ENCODE data around the gene USP48. TPM values are rescaled to one million over a fixed set of nuclear protein-coding genes. Genes with fewer than 3 reads are reported as not detected.

USP48 gene
- total and polyA plus RNA-seq, 12 donors: 13.8 to 45.0 (median 36.1) TPM

DNA sequence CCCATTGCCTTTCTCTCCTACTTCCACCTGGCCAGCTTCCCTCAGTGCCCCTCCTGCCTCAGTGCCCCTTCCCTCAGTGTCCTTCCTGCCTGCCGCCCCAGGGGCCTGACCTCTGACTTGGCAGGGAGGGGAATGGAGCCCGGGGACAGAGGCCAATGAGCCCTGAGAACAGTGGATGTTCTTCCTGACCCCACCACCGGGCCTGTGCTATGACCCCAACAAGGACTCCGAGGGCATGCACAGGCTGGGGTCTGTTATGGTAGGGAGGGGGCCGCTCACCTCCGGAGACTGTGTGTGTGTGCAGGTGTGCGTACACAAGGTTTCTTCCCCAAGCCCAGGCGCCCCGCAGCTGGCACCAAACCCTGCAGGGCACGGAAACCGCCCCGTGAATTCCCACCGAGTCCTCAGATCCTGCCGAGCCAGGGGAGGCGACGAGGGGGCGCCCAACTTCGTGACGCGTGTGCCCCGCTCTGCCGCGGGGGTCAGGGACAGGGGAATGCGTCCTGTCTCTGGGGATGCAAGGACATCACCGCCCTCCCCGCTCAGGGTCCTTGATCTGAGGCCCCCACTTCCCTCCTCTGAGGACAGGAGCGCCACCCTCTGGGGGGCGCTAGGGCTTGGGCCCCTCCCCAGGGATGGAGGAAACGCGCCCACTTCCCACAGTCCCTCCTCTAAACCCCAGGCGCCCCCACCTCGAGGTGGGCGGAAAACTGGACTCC is 114.6 kb downstream of the USP48 start:
- peaks cover 18 to 62% (median 58%) of the 10 kb centered on the region in 9 donors for H3K4me1 ChIP-seq
- TF ChIP-seq, protein P1, sequence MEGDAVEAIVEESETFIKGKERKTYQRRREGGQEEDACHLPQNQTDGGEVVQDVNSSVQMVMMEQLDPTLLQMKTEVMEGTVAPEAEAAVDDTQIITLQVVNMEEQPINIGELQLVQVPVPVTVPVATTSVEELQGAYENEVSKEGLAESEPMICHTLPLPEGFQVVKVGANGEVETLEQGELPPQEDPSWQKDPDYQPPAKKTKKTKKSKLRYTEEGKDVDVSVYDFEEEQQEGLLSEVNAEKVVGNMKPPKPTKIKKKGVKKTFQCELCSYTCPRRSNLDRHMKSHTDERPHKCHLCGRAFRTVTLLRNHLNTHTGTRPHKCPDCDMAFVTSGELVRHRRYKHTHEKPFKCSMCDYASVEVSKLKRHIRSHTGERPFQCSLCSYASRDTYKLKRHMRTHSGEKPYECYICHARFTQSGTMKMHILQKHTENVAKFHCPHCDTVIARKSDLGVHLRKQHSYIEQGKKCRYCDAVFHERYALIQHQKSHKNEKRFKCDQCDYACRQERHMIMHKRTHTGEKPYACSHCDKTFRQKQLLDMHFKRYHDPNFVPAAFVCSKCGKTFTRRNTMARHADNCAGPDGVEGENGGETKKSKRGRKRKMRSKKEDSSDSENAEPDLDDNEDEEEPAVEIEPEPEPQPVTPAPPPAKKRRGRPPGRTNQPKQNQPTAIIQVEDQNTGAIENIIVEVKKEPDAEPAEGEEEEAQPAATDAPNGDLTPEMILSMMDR (IDR thresholded peaks at IDR 0.05): no peak
- DNase-seq: no peak
- no peaks in the 10 kb centered on the region for H3K9me3 ChIP-seq
- H3K36me3 ChIP-seq: no peaks in the 10 kb centered on the region
- no peak for ATAC-seq
- intact Hi-C loops (cut with DNase I): loop anchor here in 3 of 10 donors (10.0 kb wide), 2 partner anchors 414 to 434 kb away; no protein-coding TSS in a partner anchor
- no peak overlapping the region for H3K27ac ChIP-seq
- 13 to 19% methylated on average over 31 to 33 of the region's 33 CpGs for WGBS, 2 donors
- peaks cover 6 to 70% (median 43%) of the 10 kb centered on the region in 7 donors for H3K27me3 ChIP-seq
- H3K4me3 ChIP-seq: peak overlapping the region in 9 of 10 donors; percentile 8 to 48 (median 43)

DNA sequence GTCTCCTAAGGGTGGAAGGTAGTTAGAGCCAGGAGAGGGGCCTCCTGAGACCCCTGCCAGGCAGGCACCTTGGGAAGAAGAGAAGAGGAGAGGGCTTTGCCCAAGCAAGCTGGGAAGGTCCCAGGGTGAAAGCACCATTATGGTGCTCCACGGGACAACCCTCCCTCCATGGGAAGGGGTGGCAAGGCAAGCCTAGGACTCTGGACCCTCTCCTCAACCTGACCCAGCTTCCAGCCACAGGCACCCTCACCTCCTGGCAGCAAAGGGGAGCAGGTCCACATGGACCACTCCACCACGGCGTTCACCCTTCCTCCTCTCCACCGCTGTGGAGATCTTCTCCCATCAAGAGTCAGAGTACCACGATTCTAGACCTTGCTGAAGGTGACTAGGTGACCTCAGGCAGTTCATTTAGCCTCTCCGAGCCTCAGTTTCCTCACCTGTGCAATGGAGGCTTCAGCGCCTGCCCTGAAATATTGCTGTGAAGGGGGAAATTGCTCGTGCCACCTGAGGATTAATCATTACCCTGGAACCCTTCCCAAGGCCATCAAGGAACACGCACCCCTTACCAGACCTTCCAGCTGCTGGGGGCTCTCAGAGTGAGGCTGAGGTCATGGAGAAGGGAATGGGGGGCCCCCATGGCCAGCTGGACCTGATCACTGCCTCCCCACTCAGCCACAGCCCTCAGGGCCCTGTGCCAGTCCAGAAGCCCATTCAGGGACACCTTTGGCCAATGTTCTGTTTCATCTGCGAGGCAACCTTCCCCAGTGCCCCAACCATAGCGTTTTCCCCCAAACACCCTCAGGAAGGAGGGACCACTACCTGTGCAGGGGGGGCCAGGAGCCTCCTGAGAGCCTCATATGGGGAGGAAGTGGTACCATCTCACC is 115.4 kb downstream of the USP48 start:
- H3K36me3 ChIP-seq: no peaks in the 10 kb centered on the region
- H3K27ac ChIP-seq: peak overlapping the region in 1 of 10 donors; percentile 14
- intact Hi-C loops (cut with DNase I): loop anchor here in 3 of 10 donors (10.0 kb wide), 2 partner anchors 413 to 433 kb away; no protein-coding TSS in a partner anchor
- no peak overlapping the region for H3K4me3 ChIP-seq
- DNase-seq (no peak), ATAC-seq (no peak)
- H3K4me1 ChIP-seq: peaks cover 10 to 59% (median 51%) of the 10 kb centered on the region in 9 donors
- H3K27me3 ChIP-seq: peaks cover 6 to 70% (median 43%) of the 10 kb centered on the region in 7 donors
- TF ChIP-seq, protein P1 (IDR thresholded peaks at IDR 0.05): no peak
- no peaks in the 10 kb centered on the region for H3K9me3 ChIP-seq
- 84 to 93% methylated on average over 11 of the region's 11 CpGs for WGBS, 2 donors

DNA sequence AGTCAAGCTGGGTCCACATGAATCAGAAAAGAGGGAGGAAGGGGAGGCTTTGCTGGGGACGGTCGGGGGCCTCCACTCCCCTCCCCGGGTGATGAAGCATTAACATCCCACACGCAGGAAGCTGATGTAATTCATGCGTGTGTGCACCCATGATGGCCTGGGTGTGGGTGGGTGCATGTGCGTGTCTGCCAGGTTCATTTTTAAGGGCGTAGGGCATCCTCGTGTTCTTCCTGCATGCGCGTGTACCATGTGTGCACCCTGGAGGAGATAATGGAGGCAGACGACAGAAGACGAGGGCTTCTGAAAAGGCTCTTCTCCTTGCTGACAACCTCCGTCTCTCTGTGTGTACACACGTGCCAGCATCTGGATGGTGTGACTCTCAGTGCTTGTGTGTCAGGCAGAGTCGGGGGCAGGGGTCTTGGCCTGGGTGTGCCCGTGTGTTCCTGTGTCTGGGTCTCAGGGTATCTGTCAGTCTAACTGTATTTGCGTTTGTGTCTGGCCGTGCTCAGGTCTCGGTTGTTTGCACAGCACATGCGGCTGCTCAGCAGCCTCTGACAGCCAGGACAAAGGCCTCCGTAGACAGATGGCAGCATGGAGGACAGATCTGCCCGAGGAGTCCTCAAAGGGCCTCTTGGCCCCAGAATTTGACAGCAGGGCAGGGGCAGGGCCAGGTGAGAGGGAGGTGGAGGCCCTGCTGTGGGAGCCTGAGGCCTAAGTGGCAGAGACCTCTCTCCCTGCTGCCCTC is 116.2 kb downstream of the USP48 start:
- no peak overlapping the region for H3K4me3 ChIP-seq
- no peak for ATAC-seq
- no peaks in the 10 kb centered on the region for H3K9me3 ChIP-seq
- H3K27me3 ChIP-seq: peaks cover 6 to 70% (median 43%) of the 10 kb centered on the region in 7 donors
- H3K4me1 ChIP-seq: peaks cover 6 to 50% (median 42%) of the 10 kb centered on the region in 9 donors
- peak overlapping the region in 7 of 10 donors; percentile 16 to 65 (median 34) for H3K27ac ChIP-seq
- 52% methylated on average over 22 of the region's 22 CpGs for WGBS, 2 donors
- intact Hi-C loops (cut with DNase I): loop anchor here in 3 of 10 donors (10.0 kb wide), 2 partner anchors 412 to 432 kb away; no protein-coding TSS in a partner anchor
- TF ChIP-seq, protein P1 (IDR thresholded peaks at IDR 0.05): no peak
- no peaks in the 10 kb centered on the region for H3K36me3 ChIP-seq
- no peak for DNase-seq

All from heart right ventricle (tissue), 16 donors.